Smooth muscle cell (in vitro differentiated cells): ENCODE results near the gene ZNF768. TPM values are rescaled to one million over a fixed set of nuclear protein-coding genes. Genes with fewer than 3 reads are reported as not detected.

Experiments
- DNase-seq: peaks from one replicate; lab custom pipeline; 2025; ENCODE audit not compliant: unreplicated experiment; lab: John Stamatoyannopoulos, UW
- H2AFZ ChIP-seq: fragments of 200-600 bp; sonication (generic); 2 replicates; pipeline ENCODE4 v1.6.0; 2016; ENCODE audit warnings: antibody characterized with exemption, low read depth, mild to moderate bottlenecking
- H3F3A ChIP-seq: fragments of 200-600 bp; sonication (generic); 2 replicates; pipeline ENCODE4 v1.6.0; 2017; ENCODE audit warnings: antibody characterized with exemption, low read depth
- H3K27ac ChIP-seq: fragments of 200-600 bp; sonication (generic); 2 replicates; pipeline ENCODE4 v1.5.1; 2016; ENCODE audit warnings: low read depth, mild to moderate bottlenecking
- H3K27me3 ChIP-seq: fragments of 200-600 bp; sonication (generic); 2 replicates; pipeline ENCODE4 v1.6.1; 2016; ENCODE audit warnings: low read depth, mild to moderate bottlenecking
- H3K36me3 ChIP-seq: fragments of 200-600 bp; sonication (generic); 2 replicates; pipeline ENCODE4 v1.5.1; 2016; ENCODE audit warnings: low read depth
- H3K4me1 ChIP-seq: fragments of 200-600 bp; sonication (generic); 2 replicates; pipeline ENCODE4 v1.5.1; 2016; ENCODE audit warnings: low read depth
- H3K4me2 ChIP-seq: fragments of 200-600 bp; sonication (generic); 2 replicates; pipeline ENCODE4 v1.6.0; 2016; ENCODE audit warnings: mild to moderate bottlenecking
- H3K4me3 ChIP-seq: fragments of 200-600 bp; sonication (generic); 2 replicates; pipeline ENCODE4 v1.5.1; 2016; ENCODE audit warnings: mild to moderate bottlenecking
- H3K79me2 ChIP-seq: fragments of 200-600 bp; sonication (generic); 2 replicates; pipeline ENCODE4 v1.6.0; 2016; ENCODE audit warnings: low read depth, mild to moderate bottlenecking
- H3K9ac ChIP-seq: fragments of 200-600 bp; sonication (generic); 2 replicates; pipeline ENCODE4 v1.6.0; 2016; ENCODE audit warnings: low read depth
- H3K9me3 ChIP-seq: fragments of 200-600 bp; sonication (generic); replicated peaks from 2 replicates; pipeline ENCODE4 v1.5.1; 2016; ENCODE audit warnings: low read depth
- H4K20me1 ChIP-seq: fragments of 200-600 bp; sonication (generic); 2 replicates; pipeline ENCODE4 v1.6.0; 2016; ENCODE audit warnings: low read depth
- CTCF ChIP-seq: fragments of 200-600 bp; sonication (generic); IDR thresholded peaks from 2 replicates; pipeline ENCODE4 v1.5.1; 2017; ENCODE audit warnings: borderline replicate concordance, mild to moderate bottlenecking, antibody characterized with exemption; ENCODE audit not compliant: insufficient read depth, poor library complexity, severe bottlenecking
- WGBS: methylation state at CpG from one replicate; pipeline ENCODE4 v1.1.7; 2016; ENCODE audit warnings: low lambda C conversion rate; 5-methylcytosine and 5-hydroxymethylcytosine counted together
- polyA plus RNA-seq: library from polyadenylated mRNA; unstranded; fragments of >200 nt; fragmentation: Nextera tagmentation; extraction: Ambion mirVana; gene quantifications from 2 replicates; pipeline ENCODE4 v1.2.1, GENCODE V29; 2016
- total RNA-seq: library from RNA; depleted of rRNA; stranded (reverse); fragments of >200 nt; gene quantifications from 2 replicates; pipeline ENCODE4 v1.2.3, GENCODE V29; 2014

ZNF768 gene
- total and polyA plus RNA-seq, 2 experiments from 2014 or later: 15.4 to 18.6 TPM

GRCh38 chr16:30521476-30521872, 4.9 kb downstream of the ZNF768 start:
- no peaks in the 10 kb centered on the region for H3K9me3 ChIP-seq
- 93% methylated on average over 7 of the region's 7 CpGs for WGBS
- peaks cover 4% of the 10 kb centered on the region for H3K4me1 ChIP-seq
- no peaks in the 10 kb centered on the region for H3K79me2 ChIP-seq
- no peaks in the 10 kb centered on the region for H3K36me3 ChIP-seq
- no peak overlapping the region for H3K9ac ChIP-seq
- no peak overlapping the region for H2AFZ ChIP-seq
- DNase-seq: no peak
- H3K4me3 ChIP-seq: no peak overlapping the region
- no peak for TF ChIP-seq CTCF
- peaks cover 10% of the 10 kb centered on the region for H3F3A ChIP-seq
- H3K27me3 ChIP-seq: no peaks in the 10 kb centered on the region
- H3K4me2 ChIP-seq: no peak overlapping the region
- no peak overlapping the region for H3K27ac ChIP-seq
- no peaks in the 10 kb centered on the region for H4K20me1 ChIP-seq

GRCh38 chr16:30519120-30520049, 7.0 kb downstream of the ZNF768 start:
- Histone ChIP-seq H3K27me3 (no peaks in the 10 kb centered on the region), H3K4me2 (no peak overlapping the region), H3K4me3 (no peak overlapping the region), H3K27ac (no peak overlapping the region), H3K9me3 (no peaks in the 10 kb centered on the region), H3K4me1 (no peaks in the 10 kb centered on the region), H3K36me3 (no peaks in the 10 kb centered on the region), H4K20me1 (no peaks in the 10 kb centered on the region), H3K9ac (no peak overlapping the region), H3K79me2 (no peaks in the 10 kb centered on the region), H3F3A (no peaks in the 10 kb centered on the region), H2AFZ (no peak overlapping the region)
- no peak for TF ChIP-seq CTCF
- WGBS: 90% methylated on average over 20 of the region's 20 CpGs
- no peak for DNase-seq

- no peaks in the 10 kb centered on the region for H3F3A ChIP-seq
- H4K20me1 ChIP-seq: no peaks in the 10 kb centered on the region
- H3K36me3 ChIP-seq: no peaks in the 10 kb centered on the region
- no peak overlapping the region for H3K27ac ChIP-seq
- no peaks in the 10 kb centered on the region for H3K27me3 ChIP-seq
- DNase-seq: no peak
- 89% methylated on average over 10 of the region's 10 CpGs for WGBS
- H3K9me3 ChIP-seq: no peaks in the 10 kb centered on the region
- H2AFZ ChIP-seq: no peak overlapping the region
- no peaks in the 10 kb centered on the region for H3K79me2 ChIP-seq
- no peak overlapping the region for H3K4me2 ChIP-seq
- no peak for TF ChIP-seq CTCF
- H3K4me1 ChIP-seq: no peaks in the 10 kb centered on the region
- no peak overlapping the region for H3K9ac ChIP-seq
- H3K4me3 ChIP-seq: no peak overlapping the region
Observed at GRCh38 chr16:30518552-30518951, 7.8 kb downstream of the ZNF768 start.

- no peak overlapping the region for H3K4me2 ChIP-seq
- no peak for TF ChIP-seq CTCF
- 92% methylated on average over 2 of the region's 2 CpGs for WGBS
- no peak overlapping the region for H3K4me3 ChIP-seq
- H3K9me3 ChIP-seq: no peaks in the 10 kb centered on the region
- H3K36me3 ChIP-seq: no peaks in the 10 kb centered on the region
- no peak overlapping the region for H3K27ac ChIP-seq
- H3F3A ChIP-seq: no peaks in the 10 kb centered on the region
- no peak overlapping the region for H3K9ac ChIP-seq
- H3K79me2 ChIP-seq: no peaks in the 10 kb centered on the region
- H2AFZ ChIP-seq: no peak overlapping the region
- H3K4me1 ChIP-seq: no peaks in the 10 kb centered on the region
- H4K20me1 ChIP-seq: no peaks in the 10 kb centered on the region
- DNase-seq: no peak
- no peaks in the 10 kb centered on the region for H3K27me3 ChIP-seq
Observed at GRCh38 chr16:30515275-30515674, 11.1 kb downstream of the ZNF768 start.
